Pancreas (tissue), 10 donors: ENCODE data around the gene MTPN. TPM values are rescaled to one million over a fixed set of nuclear protein-coding genes. Genes with fewer than 3 reads are reported as not detected.
A peak's percentile ranks its signal among the peaks of the same experiment; 100 is the strongest.

Experiments
- ATAC-seq, 4 donors: fragments of 200-7000 bp; cut with Tn5 transposase; one replicate each; pipeline versions ENCODE4 v1.8.0 to v1.9.1; 2020; ENCODE audit warnings: mild to moderate bottlenecking in 4 of 4, moderate library complexity in 4 of 4
- DNase-seq, 6 donors: peaks; one replicate each; pipeline ENCODE4 v3.0.0-alpha.2; 2020
- FAIRE-seq: peaks from 2 replicates; lab custom pipeline; 2012; peaks lifted over from hg19 to GRCh38; lab: Jason Lieb, UNC
- H3K27ac ChIP-seq, 4 donors: fragments of 200-600 bp; sonication (generic); 1 replicate in 3 of 4; 2 replicates in 1 of 4; pipeline versions ENCODE4 v1.5.0 to v1.8.0; 2020
- H3K27me3 ChIP-seq, 4 donors: fragments of 200-600 bp; one replicate each; pipeline ENCODE4 v1.8.0; 2021
- H3K36me3 ChIP-seq, 3 donors: fragments of 200-600 bp; sonication (generic) in 1 of 3; one replicate each; pipeline versions ENCODE4 v1.5.0 to v1.8.0; 2020 to 2021
- H3K4me1 ChIP-seq, 3 donors: fragments of 200-600 bp; one replicate each; pipeline ENCODE4 v1.8.0; 2021
- H3K4me3 ChIP-seq, 4 donors: fragments of 200-600 bp; sonication (generic) in 2 of 4; one replicate each; pipeline versions ENCODE4 v1.5.0 to v1.8.0; 2020 to 2021
- H3K9me3 ChIP-seq, 4 donors: fragments of 200-600 bp; one replicate each; pipeline ENCODE4 v1.8.0; 2021
- CTCF ChIP-seq, 4 donors: fragments of 200-600 bp; sonication (generic) in 3 of 4; IDR thresholded peaks; one replicate each; pipeline versions ENCODE4 v1.5.0 to v1.8.0; 2021; ENCODE audit warnings: antibody characterized with exemption in 4 of 4
- WGBS, 2 donors: extraction: QIAGEN DNeasy Blood & Tissue Kit; methylation state at CpG; one replicate each; pipeline ENCODE4 v1.1.7; 2013; 5-methylcytosine and 5-hydroxymethylcytosine counted together
- intact Hi-C, 3 donors: fragments of 100-400 bp; cut with DNase I; formaldehyde crosslinking; loops; one replicate each; pipeline versions ENCODE4 v1.11.1 to v1.14.2; 2022
- polyA plus RNA-seq, 2 donors: library from polyadenylated mRNA; stranded (reverse); fragments of 200-250 nt; gene quantifications; one replicate each; pipeline ENCODE4 v1.2.3, GENCODE V29; 2013
- total RNA-seq, 6 donors: library from RNA; stranded (reverse); fragmentation: NEBNext Ultra II Directional in 4 of 6; extraction: Animal tissue kit (Norgen Biotek cat#: 25700) in 4 of 6; gene quantifications; one replicate each; pipeline versions ENCODE4 v1.2.1 to v1.2.4, GENCODE V29; 2021 to 2023
- donor health status: healthy with polysubstance abuse.
- donor health status: DM: no; HTN: no; CAD: no; lungs with moderate emphysema.
- donor health status: DM: no; HTN: no; CAD: no.
- donor health status: control.
- donor health status: control.
- donor health status: Bipolar disorder and iron deficiency.
- donor health status: DM: yes; HTN: yes; CAD: no.
- donor health status: DM: no; HTN: no; CAD: no.
- donor health status: DM: no; HTN: no; CAD: no.
- donor health status: DM: yes; HTN: yes; CAD: no.

Gene MTPN
- total and polyA plus RNA-seq, 8 donors: 10.8 to 45.1 (median 21.6) TPM

GRCh38 chr7:135933509-135934188 lies 43.5 kb downstream of the MTPN start:
- H3K9me3 ChIP-seq: no peaks in the 10 kb centered on the region
- 94 to 96% methylated on average over 2 of the region's 2 CpGs for WGBS, 2 donors
- no peak overlapping the region for H3K27ac ChIP-seq

GRCh38 chr7:135932131-135932530 lies 45.0 kb downstream of the MTPN start:
- no peak overlapping the region for H3K4me3 ChIP-seq
- ATAC-seq (no peak), DNase-seq (no peak), FAIRE-seq (no peak)
- peaks cover 0 to 9% (median 5%) of the 10 kb centered on the region in 3 donors for H3K4me1 ChIP-seq
- H3K9me3 ChIP-seq: no peaks in the 10 kb centered on the region
- H3K27ac ChIP-seq: no peak overlapping the region
- no peaks in the 10 kb centered on the region for H3K27me3 ChIP-seq
- TF ChIP-seq CTCF (IDR thresholded peaks at IDR 0.05): no peak
- intact Hi-C loops: no loop called here
- H3K36me3 ChIP-seq: no peaks in the 10 kb centered on the region
- WGBS, 2 donors: 90 to 91% methylated on average over 5 of the region's 5 CpGs

More at GRCh38 chr7:135933509-135934188, 43.5 kb downstream of the MTPN start:
- Histone ChIP-seq H3K27me3 (no peaks in the 10 kb centered on the region), H3K4me3 (no peak overlapping the region), H3K4me1 (peaks cover 0 to 16% (median 5%) of the 10 kb centered on the region in 3 donors), H3K36me3 (no peaks in the 10 kb centered on the region)
- DNase-seq (no peak), FAIRE-seq (no peak), ATAC-seq (no peak)
- no peak for TF ChIP-seq CTCF (IDR thresholded peaks at IDR 0.05)
- intact Hi-C loops: no loop called here

GRCh38 chr7:135930565-135931461 lies 46.3 kb downstream of the MTPN start:
- peak in 2 of 4 donors; percentile 20 to 48 for ATAC-seq
- H3K27ac ChIP-seq: no peak overlapping the region
- H3K4me1 ChIP-seq: no peaks in the 10 kb centered on the region
- no peaks in the 10 kb centered on the region for H3K27me3 ChIP-seq
- WGBS, 2 donors: 73 to 76% methylated on average over 9 of the region's 9 CpGs
- no peaks in the 10 kb centered on the region for H3K9me3 ChIP-seq
- DNase-seq: no peak
- H3K4me3 ChIP-seq: no peak overlapping the region
- no peak for FAIRE-seq
- TF ChIP-seq CTCF (IDR thresholded peaks at IDR 0.05): no peak
- intact Hi-C loops: no loop called here
- no peaks in the 10 kb centered on the region for H3K36me3 ChIP-seq

- TF ChIP-seq CTCF (IDR thresholded peaks at IDR 0.05): no peak
- Histone ChIP-seq H3K4me1 (no peaks in the 10 kb centered on the region), H3K36me3 (no peaks in the 10 kb centered on the region), H3K9me3 (no peaks in the 10 kb centered on the region), H3K27ac (no peak overlapping the region), H3K27me3 (no peaks in the 10 kb centered on the region), H3K4me3 (no peak overlapping the region)
- ATAC-seq: no peak
- no peak for DNase-seq
- 56 to 68% methylated on average over 3 of the region's 3 CpGs for WGBS, 2 donors
- intact Hi-C loops: no loop called here
- no peak for FAIRE-seq
These were observed 47.4 kb downstream of the MTPN start for GRCh38 chr7:135929722-135930141.
